ENCODE measurements around the gene ZNF101. TPM values are rescaled to one million over a fixed set of nuclear protein-coding genes. Genes with fewer than 3 reads are reported as not detected.
"Not testable (repeated sequence)": the region's sequence is repeated elsewhere in the genome, so short reads cannot be mapped to it uniquely, and the experiment has no call there.

Gene ZNF101
- total and polyA plus RNA-seq, 2 of the 4 experiments (the other 2 are of a cell fraction), result 2.8 to 7.3 TPM

GRCh38 chr19:19679176-19680073 is 10.8 kb downstream of the ZNF101 start (continued):
- no peak for TF ChIP-seq USF2 (IDR thresholded peaks at IDR 0.05; ENCODE audit: low read depth, low read length)

GRCh38 chr19:19686119-19686518 is 17.5 kb downstream of the ZNF101 start:
- H4K91ac ChIP-seq (ENCODE audit: insufficient read depth, low read depth, low read length); H3K18ac ChIP-seq (ENCODE audit: low read depth, low read length); dilution Hi-C loops (cut with HindIII; ENCODE audit: low sequenced_read_pairs, unreplicated experiment); H3K14ac ChIP-seq (replicated peaks; ENCODE audit: low read depth, low read length); H2BK20ac ChIP-seq (ENCODE audit: low read depth, low read length); H3K27ac ChIP-seq (ENCODE audit: insufficient read depth, low read length); DNase-seq; H3K36me3 ChIP-seq (ENCODE audit: control insufficient read depth, insufficient read depth, low read length); H3K4me1 ChIP-seq (ENCODE audit: control insufficient read depth, insufficient read depth, low read length); H3K4ac ChIP-seq (ENCODE audit: low read depth, low read length); H2AK5ac ChIP-seq (ENCODE audit: low read depth, low read length); H4K8ac ChIP-seq (ENCODE audit: low read depth in 2 of 2, low read length in 2 of 2); H2BK15ac ChIP-seq (ENCODE audit: low read depth, low read length); H3K56ac ChIP-seq (ENCODE audit: extremely low read depth, insufficient read depth, low read length); H4K5ac ChIP-seq (ENCODE audit: low read depth, low read length); H3K9ac ChIP-seq (ENCODE audit: low read depth, low read length); H3K4me3 ChIP-seq (ENCODE audit: insufficient read depth, low read depth, low read length); H4K20me1 ChIP-seq (ENCODE audit: insufficient read depth, low read length); H2BK5ac ChIP-seq (ENCODE audit: low read depth, low read length, poor library complexity, severe bottlenecking); H3K4me2 ChIP-seq (ENCODE audit: low read depth, low read length); H2BK120ac ChIP-seq (ENCODE audit: low read depth, low read length); H3K23ac ChIP-seq (ENCODE audit: low read depth, low read length); in situ Hi-C loops (cut with MboI; ENCODE audit: low sequenced_read_pairs); H2AK9ac ChIP-seq (replicated peaks; ENCODE audit: low read depth, low read length, poor library complexity); CTCF ChIA-PET; BruUV-seq (replicated peaks); ATAC-seq (ENCODE audit: low read depth); POLR2A ChIA-PET (ENCODE audit: unreplicated experiment); H3K79me1 ChIP-seq (ENCODE audit: low read depth in 1 of 2, low read length in 2 of 2); H3K27me3 ChIP-seq (ENCODE audit: control insufficient read depth, insufficient read depth, low read length); H2AFZ ChIP-seq (replicated peaks; ENCODE audit: low read length, poor library complexity); intact Hi-C loops (cut with micrococcal nuclease); H3K9me1 ChIP-seq (ENCODE audit: insufficient read depth, low read length): not testable (repeated sequence)
- peaks cover 17% of the 10 kb centered on the region for H3K9me3 ChIP-seq (ENCODE audit: control insufficient read depth, insufficient read depth, low read length)
- WGBS, 2 experiments (ENCODE audit: extremely low coverage in 2 of 2, insufficient read length in 1 of 2), result 85% methylated on average over 4 of the region's 15 CpGs; no CpG with 5 or more reads in 1 of the 2 experiments
